GM23338 (cell line): ENCODE results near the gene FOXK2. TPM values are rescaled to one million over a fixed set of nuclear protein-coding genes. Genes with fewer than 3 reads are reported as not detected.

Experiments
- ATAC-seq: fragments of 200-7000 bp; cut with Tn5 transposase; 3 replicates; pipeline ENCODE4 v1.9.1; 2020
- DNase-seq: peaks from one replicate; pipeline ENCODE4 v3.0.0-alpha.2; 2015; ENCODE audit warnings: low spot score
- H2AFZ ChIP-seq: fragments of 200-600 bp; sonication (generic); 2 replicates; pipeline ENCODE4 v1.8.0; 2016; ENCODE audit warnings: antibody characterized with exemption, mild to moderate bottlenecking, moderate library complexity
- H3F3A ChIP-seq: fragments of 200-600 bp; sonication (generic); replicated peaks from 2 replicates; pipeline ENCODE4 v1.8.0; 2017; ENCODE audit warnings: antibody characterized with exemption, mixed run types, low read depth
- H3K27ac ChIP-seq: fragments of 200-600 bp; sonication (generic); 2 replicates; pipeline ENCODE4 v1.6.1; 2016; ENCODE audit warnings: low read depth
- H3K27me3 ChIP-seq: fragments of 200-600 bp; sonication (generic); 2 replicates; pipeline ENCODE4 v1.8.0; 2016; ENCODE audit warnings: mild to moderate bottlenecking, mixed run types, moderate library complexity; ENCODE audit not compliant: insufficient read depth
- H3K36me3 ChIP-seq: fragments of 200-600 bp; sonication (generic); 2 replicates; pipeline ENCODE4 v1.8.0; 2016; ENCODE audit warnings: mild to moderate bottlenecking; ENCODE audit not compliant: insufficient read depth
- H3K4me1 ChIP-seq: fragments of 200-600 bp; sonication (generic); 2 replicates; pipeline ENCODE4 v1.8.0; 2016; ENCODE audit warnings: mild to moderate bottlenecking, moderate library complexity; ENCODE audit not compliant: insufficient read depth
- H3K4me2 ChIP-seq: fragments of 200-600 bp; sonication (generic); 2 replicates; pipeline ENCODE4 v1.7.1; 2017; ENCODE audit warnings: mixed run types
- H3K4me3 ChIP-seq: fragments of 200-600 bp; sonication (generic); 2 replicates; pipeline ENCODE4 v1.6.1; 2016; ENCODE audit warnings: mixed run types
- H3K79me2 ChIP-seq: fragments of 200-600 bp; sonication (generic); replicated peaks from 2 replicates; pipeline ENCODE4 v1.8.0; 2017; ENCODE audit warnings: mild to moderate bottlenecking; ENCODE audit not compliant: insufficient read depth
- H3K9me2 ChIP-seq: fragments of 200-600 bp; sonication (generic); 2 replicates; pipeline ENCODE4 v1.8.0; 2017; ENCODE audit not compliant: insufficient read depth
- H4K20me1 ChIP-seq: fragments of 200-600 bp; sonication (generic); replicated peaks from 2 replicates; pipeline ENCODE4 v1.8.0; 2017; ENCODE audit warnings: mild to moderate bottlenecking; ENCODE audit not compliant: insufficient read depth
- H3K27ac Mint-ChIP-seq: 2 replicates; pipeline ENCODE4 v1.8.0; 2020; ENCODE audit warnings: inconsistent platforms, mild to moderate bottlenecking, moderate library complexity, mixed read lengths
- H3K27me3 Mint-ChIP-seq: 3 replicates; pipeline ENCODE4 v1.8.0; 2022; ENCODE audit warnings: low read depth, mild to moderate bottlenecking, moderate library complexity, mixed read lengths, inconsistent platforms; ENCODE audit not compliant: insufficient read depth, poor library complexity
- H3K36me3 Mint-ChIP-seq: 3 replicates; pipeline ENCODE4 v1.8.0; 2021; ENCODE audit warnings: low read depth, mild to moderate bottlenecking, inconsistent platforms, moderate library complexity, mixed read lengths
- H3K4me1 Mint-ChIP-seq: 3 replicates; pipeline ENCODE4 v1.8.0; 2020; ENCODE audit warnings: mild to moderate bottlenecking, inconsistent platforms, mixed read lengths
- H3K4me3 Mint-ChIP-seq: 3 replicates; pipeline ENCODE4 v1.8.0; 2021; ENCODE audit warnings: moderate library complexity, mild to moderate bottlenecking, inconsistent platforms, mixed read lengths
- H3K9me3 Mint-ChIP-seq: 3 replicates; pipeline ENCODE4 v1.8.0; 2020; ENCODE audit warnings: moderate library complexity, mild to moderate bottlenecking, inconsistent platforms, mixed read lengths
- CREB1 ChIP-seq: fragments of 250-450 bp; sonication (Bioruptor Pico); IDR thresholded peaks from 2 replicates; pipeline ENCODE4 v1.5.0; 2020; ENCODE audit warnings: low read depth, mild to moderate bottlenecking, moderate library complexity
- CTCF ChIP-seq, 2 experiments: fragments of 200-600 bp in 1 of 2; sonication (generic) in 1 of 2; conservative IDR thresholded peaks; 2 replicates each; pipeline versions ENCODE4 v1.5.1 to v1.6.1; 2016 to 2017; ENCODE audit warnings: antibody characterized with exemption in 2 of 2, low read depth in 2 of 2, mild to moderate bottlenecking in 2 of 2, moderate library complexity in 1 of 2
- ETS1 ChIP-seq: IDR thresholded peaks from 2 replicates; pipeline ENCODE4 v1.6.1; 2016; ENCODE audit warnings: antibody characterized with exemption
- EZH2phosphoT487 ChIP-seq: fragments of 200-600 bp; sonication (generic); IDR thresholded peaks from one replicate; pipeline ENCODE4 v1.8.1; 2018; ENCODE audit warnings: antibody characterized with exemption; ENCODE audit not compliant: unreplicated experiment
- JUNB ChIP-seq: IDR thresholded peaks from one replicate; pipeline ENCODE4 v1.6.1; 2016; ENCODE audit warnings: antibody characterized with exemption; ENCODE audit not compliant: unreplicated experiment
- NANOG ChIP-seq: IDR thresholded peaks from 2 replicates; pipeline ENCODE4 v1.6.1; 2016; ENCODE audit warnings: antibody characterized with exemption, borderline replicate concordance
- POLR2AphosphoS5 ChIP-seq: IDR thresholded peaks from 2 replicates; pipeline ENCODE4 v1.6.1; 2016; ENCODE audit warnings: antibody characterized with exemption, low read depth
- REST ChIP-seq: IDR thresholded peaks from one replicate; pipeline ENCODE4 v1.6.1; 2018; ENCODE audit warnings: antibody characterized with exemption; ENCODE audit not compliant: unreplicated experiment
- STAT1 ChIP-seq: IDR thresholded peaks from one replicate; pipeline ENCODE4 v1.6.1; 2016; ENCODE audit warnings: antibody characterized with exemption; ENCODE audit not compliant: unreplicated experiment
- ZNF114 ChIP-seq: fragments of 250-450 bp; sonication (Bioruptor Pico); IDR thresholded peaks from 2 replicates; pipeline ENCODE4 v1.5.0; 2020; ENCODE audit warnings: mild to moderate bottlenecking, moderate library complexity
- ZNF331 ChIP-seq: fragments of 250-450 bp; sonication (Bioruptor Pico); IDR thresholded peaks from 2 replicates; pipeline ENCODE4 v1.5.0; 2020; ENCODE audit warnings: low read depth, mild to moderate bottlenecking, moderate library complexity
- polyA plus RNA-seq: library from polyadenylated mRNA; unstranded; fragments of >200 nt; fragmentation: Nextera tagmentation; extraction: Ambion mirVana; gene quantifications from 2 replicates; pipeline ENCODE4 v1.2.1, GENCODE V29; 2016
- total RNA-seq: library from RNA; depleted of rRNA; stranded (reverse); fragments of >200 nt; shearing (Covaris generic); gene quantifications from 2 replicates; pipeline ENCODE4 v1.2.3, GENCODE V29; 2014

FOXK2 gene
- total and polyA plus RNA-seq, 2 experiments from 2014 or later: 12.3 to 66.0 TPM

- TF ChIP-seq EZH2phosphoT487: no peak
- TF ChIP-seq ETS1: no peak
- TF ChIP-seq STAT1: no peak
Measured at GRCh38 chr17:82569621-82570020, 50.1 kb downstream of the FOXK2 start (continued).

- H3K4me1 ChIP-seq: no peaks in the 10 kb centered on the region
- no peaks in the 10 kb centered on the region for H3K27me3 ChIP-seq
- Mint-ChIP-seq H3K4me1 (peaks cover 15% of the 10 kb centered on the region), H3K27ac (no peak overlapping the region), H3K4me3 (no peak overlapping the region), H3K9me3 (no peaks in the 10 kb centered on the region), H3K36me3 (peaks cover 63% of the 10 kb centered on the region), H3K27me3 (peaks cover 2% of the 10 kb centered on the region)
- H3K79me2 ChIP-seq: peaks cover 79% of the 10 kb centered on the region
- H3K36me3 ChIP-seq: peaks cover 42% of the 10 kb centered on the region
- peaks cover 40% of the 10 kb centered on the region for H4K20me1 ChIP-seq
- H3K9me2 ChIP-seq: no peaks in the 10 kb centered on the region
- H2AFZ ChIP-seq: no peak overlapping the region
- no peak for DNase-seq
- H3K4me3 ChIP-seq: no peak overlapping the region
- H3K27ac ChIP-seq: no peak overlapping the region
- H3K4me2 ChIP-seq: no peak overlapping the region
- no peak for ATAC-seq
- TF ChIP-seq REST: no peak
- TF ChIP-seq CTCF (conservative IDR thresholded peaks at IDR 0.05; ENCODE audit: low read depth in 2 of 2): no peak
- TF ChIP-seq CREB1 (CRISPR knock-in tag): no peak
- no peak for TF ChIP-seq ZNF114 (CRISPR knock-in tag)
- no peak for TF ChIP-seq STAT1
- no peak for TF ChIP-seq JUNB
- no peak for TF ChIP-seq NANOG
- no peak for TF ChIP-seq ZNF331 (CRISPR knock-in tag)
- TF ChIP-seq ETS1: no peak
- TF ChIP-seq POLR2AphosphoS5: no peak
- no peak for TF ChIP-seq EZH2phosphoT487
- no peaks in the 10 kb centered on the region; the same call in 1 of the 2 replicates for H3F3A ChIP-seq
Measured at GRCh38 chr17:82570277-82570676, 50.7 kb downstream of the FOXK2 start.
